Activated CD4-positive, alpha-beta T cell treated with anti-CD3 and anti-CD28 coated beads, Interleukin-2, amount 50 U/mL, for 48 hours (primary cell): ENCODE measurements around the gene PHACTR3.

ENCODE experiments used
- DNase-seq, 2 experiments: peaks; one replicate each; pipeline ENCODE4 v3.0.0-alpha.2; 2020

PHACTR3 gene

GRCh38 chr20:59823030-59823423 lies 218.7 kb downstream of the PHACTR3 start:
- no peak for DNase-seq

GRCh38 chr20:59823491-59824259 lies 219.3 kb downstream of the PHACTR3 start:
- no peak for DNase-seq

- no peak for DNase-seq
Observed at GRCh38 chr20:59824711-59825562, 220.6 kb downstream of the PHACTR3 start.

GRCh38 chr20:59825563-59825920 lies 221.2 kb downstream of the PHACTR3 start:
- DNase-seq: no peak

- DNase-seq: no peak
Observed at GRCh38 chr20:59825944-59826759, 221.8 kb downstream of the PHACTR3 start.

- DNase-seq: no peak
Observed at GRCh38 chr20:59827138-59828056, 223.1 kb downstream of the PHACTR3 start.

- DNase-seq: no peak
Observed at GRCh38 chr20:59828125-59829053, 224.0 kb downstream of the PHACTR3 start.

GRCh38 chr20:59829054-59829785 lies 224.9 kb downstream of the PHACTR3 start:
- DNase-seq: no peak

- DNase-seq: no peak
Observed at GRCh38 chr20:59829786-59830664, 225.7 kb downstream of the PHACTR3 start.

GRCh38 chr20:59830665-59831023 lies 226.3 kb downstream of the PHACTR3 start:
- no peak for DNase-seq

GRCh38 chr20:59831024-59831915 lies 226.9 kb downstream of the PHACTR3 start:
- no peak for DNase-seq

GRCh38 chr20:59831916-59832270 lies 227.6 kb downstream of the PHACTR3 start:
- DNase-seq: no peak

- no peak for DNase-seq
Observed at GRCh38 chr20:59832406-59833363, 228.3 kb downstream of the PHACTR3 start.

- no peak for DNase-seq
Observed at GRCh38 chr20:59835057-59835447, 230.7 kb downstream of the PHACTR3 start.

- no peak for DNase-seq
Observed at GRCh38 chr20:59835448-59836395, 231.4 kb downstream of the PHACTR3 start.

GRCh38 chr20:59836767-59837166 lies 232.4 kb downstream of the PHACTR3 start:
- DNase-seq: no peak
